Upper lobe of left lung (tissue), 6 donors: ENCODE results near the gene ZNF606. TPM values are rescaled to one million over a fixed set of nuclear protein-coding genes. Genes with fewer than 3 reads are reported as not detected.

Source experiments
- ATAC-seq, 2 donors: fragments of 200-7000 bp; cut with Tn5 transposase; one replicate each; pipeline ENCODE4 v1.9.1; 2022; ENCODE audit warnings: mild to moderate bottlenecking in 2 of 2, moderate library complexity in 2 of 2; ENCODE audit not compliant: low FRiP score in 2 of 2
- DNase-seq, 2 donors: peaks; one replicate each; pipeline ENCODE4 v3.0.0-alpha.2; 2019 to 2020
- H3K27ac ChIP-seq, 4 donors: fragments of 200-600 bp; sonication (generic); one replicate each; pipeline ENCODE4 v1.5.1; 2016 to 2019
- H3K27me3 ChIP-seq, 4 donors: fragments of 200-600 bp; sonication (generic); one replicate each; pipeline ENCODE4 v1.5.1; 2017 to 2019
- H3K36me3 ChIP-seq, 4 donors: fragments of 200-600 bp; sonication (generic); one replicate each; pipeline ENCODE4 v1.5.1; 2016 to 2019
- H3K4me1 ChIP-seq, 4 donors: fragments of 200-600 bp; sonication (generic); one replicate each; pipeline ENCODE4 v1.5.1; 2018 to 2019
- H3K4me3 ChIP-seq, 4 donors: fragments of 200-600 bp; sonication (generic); one replicate each; pipeline ENCODE4 v1.5.1; 2017 to 2019; ENCODE audit warnings: mild to moderate bottlenecking in 2 of 4, moderate library complexity in 1 of 4
- H3K9me3 ChIP-seq, 4 donors: fragments of 200-600 bp; sonication (generic); one replicate each; pipeline ENCODE4 v1.5.1; 2018 to 2019
- CTCF ChIP-seq, 6 experiments: fragments of 450-650 bp in 4 of 6; fragments of 200-600 bp in 2 of 6; sonication (generic) in 2 of 6; IDR thresholded peaks; one replicate each; pipeline ENCODE4 v1.5.1; 2016 to 2019; ENCODE audit warnings: antibody characterized with exemption in 6 of 6
- EP300 ChIP-seq, 4 donors: sonication (generic); formaldehyde crosslinking; IDR thresholded peaks; one replicate each; pipeline ENCODE4 v1.5.1; 2017; ENCODE audit warnings: antibody characterized with exemption in 4 of 4, control low read depth in 2 of 4
- POLR2A ChIP-seq, 4 donors: fragments of 450-650 bp; IDR thresholded peaks; one replicate each; pipeline ENCODE4 v1.5.1; 2016 to 2017; ENCODE audit warnings: antibody characterized with exemption in 4 of 4, mild to moderate bottlenecking in 2 of 4
- POLR2AphosphoS5 ChIP-seq, 2 donors: sonication (generic); formaldehyde crosslinking; IDR thresholded peaks; one replicate each; pipeline ENCODE4 v1.5.1; 2017; ENCODE audit warnings: antibody characterized with exemption in 2 of 2
- WGBS, 2 donors: methylation state at CpG; one replicate each; pipeline ENCODE4 v1.1.5; 2017 to 2018; 5-methylcytosine and 5-hydroxymethylcytosine counted together
- total RNA-seq, 6 donors: library from RNA; depleted of rRNA in 4 of 6; stranded (reverse); fragments of >200 nt in 4 of 6; gene quantifications; one replicate each; pipeline versions ENCODE4 v1.1.0 to v1.2.1, GENCODE V29; 2016 to 2021
- donor health status: DM: no; HTN: no; CAD: no; lungs with moderate emphysema.
- donor health status: DM: no; HTN: yes; CAD: no; lungs with severe emphysema.

Gene ZNF606
- total RNA-seq, 6 donors from 2014 or later = 9.6 to 40.9 (median 15.4) TPM

- DNase-seq (no peak), ATAC-seq (no peak)
- Histone ChIP-seq H3K4me1 (peaks cover 0 to 4% (median 1%) of the 10 kb centered on the region in 4 donors), H3K4me3 (peak overlapping the region in 3 of 4 donors; percentile 46 to 58 (median 49)), H3K9me3 (peaks cover 7 to 66% (median 33%) of the 10 kb centered on the region in 4 donors), H3K36me3 (no peaks in the 10 kb centered on the region), H3K27me3 (peaks cover 0 to 13% (median 3%) of the 10 kb centered on the region in 4 donors), H3K27ac (peak overlapping the region in 1 of 4 donors; percentile 40)
- WGBS, 2 donors = 9 to 13% methylated on average over 15 to 18 of the region's 20 CpGs
- TF ChIP-seq EP300 (IDR thresholded peaks at IDR 0.05) (no peak), POLR2A (IDR thresholded peaks at IDR 0.05) (no peak), CTCF (IDR thresholded peaks at IDR 0.05) (no peak), POLR2AphosphoS5 (IDR thresholded peaks at IDR 0.05) (no peak)
These were observed 31.8 kb upstream of the ZNF606 start for GRCh38 chr19:58034477-58034793.

- 3 to 13% methylated on average over 21 to 46 of the region's 101 CpGs for WGBS, 2 donors
- Histone ChIP-seq H3K4me3 (peak within 1 kb of the TSS in 3 of 4 donors; percentile 46 to 58 (median 49)), H3K27me3 (peaks cover 0 to 13% (median 3%) of the 10 kb centered on the region in 4 donors), H3K9me3 (peaks cover 7 to 64% (median 32%) of the 10 kb centered on the region in 4 donors), H3K36me3 (no peaks in the 10 kb centered on the region), H3K4me1 (peaks cover 0 to 4% (median 1%) of the 10 kb centered on the region in 4 donors), H3K27ac (peak within 1 kb of the TSS in 1 of 4 donors; percentile 40)
- peak in 1 of 2 donors; percentile 16 for TF ChIP-seq POLR2AphosphoS5 (IDR thresholded peaks at IDR 0.05)
- peak in 2 of 4 donors; percentile 17 to 46 for TF ChIP-seq POLR2A (IDR thresholded peaks at IDR 0.05)
- TF ChIP-seq EP300 (IDR thresholded peaks at IDR 0.05) = no peak
- peak in 1 of 6 experiments; percentile 22 for TF ChIP-seq CTCF (IDR thresholded peaks at IDR 0.05)
- ATAC-seq (peak in 1 of 2 donors; percentile 45), DNase-seq (peak; percentile 48 to 90)
These were observed 31.3 kb upstream of the ZNF606 start, which contains the start of gene ZSCAN1 for GRCh38 chr19:58033741-58034476. Gene ZSCAN1, plus strand, starts transcription at chr19:58034025. Its CDS starts 3,812 bp downstream, at chr19:58037837.

GRCh38 chr19:58024661-58025060 lies 22.0 kb upstream of the ZNF606 start:
- H3K9me3 ChIP-seq = peaks cover 0 to 28% (median 8%) of the 10 kb centered on the region in 4 donors
- WGBS, 2 donors = 93 to 94% methylated on average over 7 to 12 of the region's 12 CpGs
- H3K4me3 ChIP-seq = no peak overlapping the region
- no peak for TF ChIP-seq POLR2AphosphoS5 (IDR thresholded peaks at IDR 0.05)
- DNase-seq = no peak
- ATAC-seq = no peak
- no peaks in the 10 kb centered on the region for H3K36me3 ChIP-seq
- no peaks in the 10 kb centered on the region for H3K4me1 ChIP-seq
- no peaks in the 10 kb centered on the region for H3K27me3 ChIP-seq
- H3K27ac ChIP-seq = no peak overlapping the region

- Histone ChIP-seq H3K27me3 (no peaks in the 10 kb centered on the region), H3K27ac (no peak overlapping the region), H3K4me3 (no peak overlapping the region), H3K9me3 (peaks cover 0 to 23% (median 6%) of the 10 kb centered on the region in 4 donors), H3K4me1 (no peaks in the 10 kb centered on the region), H3K36me3 (no peaks in the 10 kb centered on the region)
- WGBS, 2 donors = 69 to 79% methylated on average over 4 of the region's 4 CpGs
- DNase-seq (no peak), ATAC-seq (no peak)
- TF ChIP-seq CTCF (IDR thresholded peaks at IDR 0.05) (no peak), EP300 (IDR thresholded peaks at IDR 0.05) (no peak), POLR2A (IDR thresholded peaks at IDR 0.05) (no peak)
These were observed 19.7 kb upstream of the ZNF606 start for GRCh38 chr19:58022283-58022660.

- ATAC-seq (peak; percentile 65 to 83), DNase-seq (peak; percentile 27 to 49)
- no peak for TF ChIP-seq POLR2AphosphoS5 (IDR thresholded peaks at IDR 0.05)
- peak; percentile 58 to 79 (median 64) for TF ChIP-seq CTCF (IDR thresholded peaks at IDR 0.05)
- H3K27me3 ChIP-seq = no peaks in the 10 kb centered on the region
- H3K9me3 ChIP-seq = peaks cover 0 to 23% (median 8%) of the 10 kb centered on the region in 4 donors
- WGBS, 2 donors = 36 to 58% methylated on average over 22 to 30 of the region's 30 CpGs
- H3K4me3 ChIP-seq = no peak overlapping the region
- H3K27ac ChIP-seq = no peak overlapping the region
- no peaks in the 10 kb centered on the region for H3K36me3 ChIP-seq
- H3K4me1 ChIP-seq = no peaks in the 10 kb centered on the region
These were observed 19.1 kb upstream of the ZNF606 start for GRCh38 chr19:58021541-58022282.
